K562 (cell line): ENCODE data around the gene CCNB1IP1.

Source experiments
- CHCHD3 ChIP-seq: fragments of 250-450 bp; sonication (Bioruptor Pico); IDR thresholded peaks from 2 replicates; pipeline ENCODE4 v2.1.2; 2022; ENCODE audit warnings: mild to moderate bottlenecking
- IFI16 ChIP-seq: fragments of 250-450 bp; sonication (Bioruptor Pico); IDR thresholded peaks from 2 replicates; pipeline ENCODE4 v2.1.2; 2022; ENCODE audit warnings: mild to moderate bottlenecking, inconsistent platforms
- JUN ChIP-seq, 2 experiments: sonication (generic) in 1 of 2; formaldehyde crosslinking in 1 of 2; IDR thresholded peaks; 2 replicates each; pipeline versions ENCODE4 v1.6.1 to v1.8.0; 2012 to 2022; ENCODE audit warnings: borderline replicate concordance in 2 of 2, mild to moderate bottlenecking in 2 of 2, improper control_type of control experiment in 1 of 2, low read depth in 1 of 2, low read length in 1 of 2, missing genetic modification reagents in 1 of 2
- KDM2B ChIP-seq: fragments of 250-450 bp; sonication (Bioruptor Pico); IDR thresholded peaks from 2 replicates; pipeline ENCODE4 v1.8.0; 2021; ENCODE audit warnings: mild to moderate bottlenecking, moderate library complexity
- NFIC ChIP-seq: fragments of 450-650 bp; IDR thresholded peaks from 2 replicates; pipeline ENCODE4 v1.6.1; 2017; ENCODE audit warnings: mild to moderate bottlenecking, inconsistent platforms
- NKRF ChIP-seq: fragments of 450-650 bp; IDR thresholded peaks from 2 replicates; pipeline ENCODE4 v1.6.1; 2016; ENCODE audit warnings: borderline replicate concordance
- PATZ1 ChIP-seq: fragments of 250-450 bp; sonication (Bioruptor Pico); IDR thresholded peaks from 2 replicates; pipeline ENCODE4 v1.5.0; 2020; ENCODE audit warnings: mild to moderate bottlenecking, borderline replicate concordance
- POLR2A ChIP-seq: fragments of 450-650 bp; conservative IDR thresholded peaks from 2 replicates; pipeline ENCODE4 v1.6.1; 2016
- POLR2AphosphoS5 ChIP-seq: IDR thresholded peaks from 2 replicates; pipeline ENCODE4 v1.6.1; 2011; ENCODE audit warnings: mild to moderate bottlenecking, low read depth, low read length, moderate library complexity; ENCODE audit not compliant: control insufficient read depth, insufficient read depth
- RERE ChIP-seq: sonication (generic); formaldehyde crosslinking; IDR thresholded peaks from 2 replicates; pipeline ENCODE4 v1.8.0; 2023; ENCODE audit warnings: missing genetic modification reagents, mild to moderate bottlenecking, borderline replicate concordance
- RFX5 ChIP-seq: IDR thresholded peaks from 2 replicates; pipeline ENCODE4 v1.6.1; 2011; ENCODE audit warnings: low read depth, mild to moderate bottlenecking, improper control_type of control experiment, low read length
- TBP ChIP-seq: optimal IDR thresholded peaks from 2 replicates; pipeline ENCODE3; 2011; ENCODE audit warnings: low read depth, low read length, improper control_type of control experiment
- ZNF134 ChIP-seq: fragments of 250-450 bp; sonication (Bioruptor Pico); conservative IDR thresholded peaks from 2 replicates; pipeline ENCODE4 v1.4.0; 2020

- no peak for TF ChIP-seq PATZ1
- TF ChIP-seq TBP: no peak
- TF ChIP-seq RFX5: no peak
- no peak for TF ChIP-seq KDM2B
- no peak for TF ChIP-seq NFIC
- TF ChIP-seq IFI16 (CRISPR knock-in tag): no peak
- no peak for TF ChIP-seq POLR2A
- TF ChIP-seq RERE (CRISPR knock-in tag): no peak
- TF ChIP-seq POLR2AphosphoS5: no peak
- TF ChIP-seq NKRF: no peak
- no peak for TF ChIP-seq JUN (IDR thresholded peaks at IDR 0.05; ENCODE audit: borderline replicate concordance, low read depth, low read length)
- TF ChIP-seq JUN (CRISPR knock-in tag; IDR thresholded peaks at IDR 0.05; ENCODE audit: borderline replicate concordance): no peak
- no peak for TF ChIP-seq ZNF134
- no peak for TF ChIP-seq CHCHD3 (CRISPR knock-in tag)
Measured at GRCh38 chr14:20350282-20350681, 17.2 kb upstream of the CCNB1IP1 start.
